Trophoblast cell (in vitro differentiated cells and primary cell): ENCODE data around the gene SULT1C4.

Experiments
- DNase-seq, 2 donors: peaks; one replicate each; pipeline ENCODE4 v3.0.0-alpha.2; 2016
- H2AFZ ChIP-seq: 2 replicates; pipeline ENCODE4 v1.6.1; 2013; ENCODE audit warnings: low read length, moderate library complexity, mild to moderate bottlenecking; ENCODE audit not compliant: insufficient read depth, poor library complexity
- H2AK5ac ChIP-seq: 2 replicates; pipeline ENCODE4 v1.6.1; 2013; ENCODE audit warnings: mild to moderate bottlenecking, low read length
- H2BK120ac ChIP-seq: 2 replicates; pipeline ENCODE4 v1.6.1; 2013; ENCODE audit warnings: low read length, mild to moderate bottlenecking, moderate library complexity; ENCODE audit not compliant: insufficient read depth, poor library complexity
- H2BK12ac ChIP-seq: 2 replicates; pipeline ENCODE4 v1.6.1; 2013; ENCODE audit warnings: mild to moderate bottlenecking, low read length, moderate library complexity
- H2BK5ac ChIP-seq: 2 replicates; pipeline ENCODE4 v1.6.1; 2013; ENCODE audit warnings: low read length, low read depth, moderate library complexity, mild to moderate bottlenecking; ENCODE audit not compliant: poor library complexity
- H3K14ac ChIP-seq: 2 replicates; pipeline ENCODE4 v1.6.1; 2013; ENCODE audit warnings: mild to moderate bottlenecking, low read length
- H3K18ac ChIP-seq: 2 replicates; pipeline ENCODE4 v1.6.1; 2013; ENCODE audit warnings: mild to moderate bottlenecking, low read length
- H3K23ac ChIP-seq: 2 replicates; pipeline ENCODE4 v1.6.1; 2013; ENCODE audit warnings: low read length
- H3K27ac ChIP-seq: 2 replicates; pipeline ENCODE4 v1.5.1; 2013; ENCODE audit warnings: low read depth, mild to moderate bottlenecking, inconsistent platforms, low read length, moderate library complexity
- H3K27me3 ChIP-seq: 2 replicates; pipeline ENCODE4 v1.6.1; 2013; ENCODE audit warnings: inconsistent platforms, mild to moderate bottlenecking, low read length, moderate library complexity; ENCODE audit not compliant: insufficient read depth
- H3K36me3 ChIP-seq, 2 experiments: 1 replicate in 1 of 2; 2 replicates in 1 of 2; pipeline ENCODE4 v1.6.1; 2013; ENCODE audit warnings: low read length in 2 of 2, mild to moderate bottlenecking in 2 of 2, moderate library complexity in 1 of 2; ENCODE audit not compliant: insufficient read depth in 2 of 2, control insufficient read depth in 1 of 2
- H3K4ac ChIP-seq: 2 replicates; pipeline ENCODE4 v1.6.1; 2013; ENCODE audit warnings: low read depth, mild to moderate bottlenecking, low read length, moderate library complexity
- H3K4me1 ChIP-seq, 2 experiments: 1 replicate in 1 of 2; 2 replicates in 1 of 2; pipeline ENCODE4 v1.6.1; 2013; ENCODE audit warnings: low read length in 2 of 2, mild to moderate bottlenecking in 2 of 2, moderate library complexity in 1 of 2; ENCODE audit not compliant: insufficient read depth in 2 of 2, control insufficient read depth in 1 of 2
- H3K4me2 ChIP-seq: 2 replicates; pipeline ENCODE4 v1.6.1; 2013; ENCODE audit warnings: inconsistent platforms, mild to moderate bottlenecking, low read length, moderate library complexity
- H3K4me3 ChIP-seq: 2 replicates; pipeline ENCODE4 v1.5.1; 2013; ENCODE audit warnings: mild to moderate bottlenecking, low read depth, low read length, inconsistent platforms
- H3K79me1 ChIP-seq: one replicate; pipeline ENCODE4 v1.6.1; 2013; ENCODE audit warnings: low read length
- H3K79me2 ChIP-seq: 2 replicates; pipeline ENCODE4 v1.6.1; 2013; ENCODE audit warnings: low read length, mild to moderate bottlenecking; ENCODE audit not compliant: control insufficient read depth, insufficient read depth, poor library complexity
- H3K9ac ChIP-seq: 2 replicates; pipeline ENCODE4 v1.6.1; 2013; ENCODE audit warnings: mild to moderate bottlenecking, low read length
- H3K9me3 ChIP-seq: 2 replicates; pipeline ENCODE4 v1.6.1; 2013; ENCODE audit warnings: low read depth, mild to moderate bottlenecking, control low read depth, inconsistent platforms, low read length; ENCODE audit not compliant: insufficient read depth
- H4K12ac ChIP-seq: 2 replicates; pipeline ENCODE4 v1.6.1; 2013; ENCODE audit warnings: low read depth, mild to moderate bottlenecking, low read length, moderate library complexity
- H4K8ac ChIP-seq: 2 replicates; pipeline ENCODE4 v1.6.1; 2013; ENCODE audit warnings: low read depth, mild to moderate bottlenecking, low read length, moderate library complexity
- H4K91ac ChIP-seq: one replicate; pipeline ENCODE4 v1.6.1; 2013; ENCODE audit warnings: low read depth, mild to moderate bottlenecking, low read length, moderate library complexity
- WGBS: extraction: QIAGEN DNeasy Blood & Tissue Kit; methylation state at CpG from one replicate; pipeline ENCODE4 v1.1.7; 2013; ENCODE audit warnings: missing lambda C conversion rate; ENCODE audit not compliant: insufficient read length, insufficient coverage; ENCODE audit errors: extremely low coverage; 5-methylcytosine and 5-hydroxymethylcytosine counted together

Gene SULT1C4

DNA sequence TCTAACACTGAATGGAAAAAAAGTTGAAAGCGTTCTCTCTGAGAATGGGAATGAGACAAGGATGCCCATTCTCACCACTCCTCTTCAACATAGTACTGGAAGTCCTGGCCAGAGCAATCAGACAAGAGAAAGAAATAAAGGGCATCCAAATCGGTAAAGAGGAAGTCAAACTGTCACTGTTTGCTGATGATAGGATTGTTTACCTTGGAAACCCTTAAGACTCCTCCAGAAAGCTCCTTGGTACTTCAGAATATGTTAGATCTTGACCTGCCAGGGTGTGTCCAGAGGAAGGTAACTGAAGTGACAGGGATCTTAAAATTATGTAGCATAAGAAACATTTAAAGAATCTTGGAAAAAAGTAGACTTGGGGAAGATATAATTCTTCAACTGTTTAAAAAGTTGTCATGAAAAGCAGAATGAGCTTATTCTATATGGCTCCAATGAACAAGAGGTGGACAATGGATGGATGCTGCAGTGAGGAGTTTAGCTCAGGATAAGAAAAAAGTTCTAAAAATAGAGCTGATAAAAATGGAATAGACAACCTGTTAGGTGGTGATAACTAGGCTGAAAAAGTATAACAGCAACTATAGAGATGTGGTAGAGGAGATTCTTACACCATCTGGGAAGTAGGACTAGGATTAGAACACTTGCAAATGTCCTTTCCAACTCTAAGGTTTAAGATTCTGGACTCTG, 16.8 kb upstream of the SULT1C4 start:
- Histone ChIP-seq H3K79me1 (no peaks in the 10 kb centered on the region), H4K12ac (no peak overlapping the region), H2AFZ (no peak overlapping the region), H3K14ac (no peak overlapping the region), H3K4me1 (peaks cover 0 to 3% of the 10 kb centered on the region in 2 experiments), H2BK5ac (no peak overlapping the region), H2BK12ac (no peak overlapping the region), H3K27ac (no peak overlapping the region), H3K23ac (no peak overlapping the region), H2AK5ac (no peak overlapping the region), H4K8ac (no peak overlapping the region), H3K36me3 (no peaks in the 10 kb centered on the region), H3K27me3 (no peaks in the 10 kb centered on the region), H3K79me2 (no peaks in the 10 kb centered on the region), H3K4me2 (no peak overlapping the region), H3K9me3 (no peaks in the 10 kb centered on the region), H3K9ac (no peak overlapping the region), H4K91ac (no peak overlapping the region), H2BK120ac (no peak overlapping the region), H3K4me3 (no peak overlapping the region), H3K4ac (no peak overlapping the region), H3K18ac (no peak overlapping the region)
- no peak for DNase-seq
- no CpG with 5 or more reads among the region's 2 CpGs for WGBS

DNA sequence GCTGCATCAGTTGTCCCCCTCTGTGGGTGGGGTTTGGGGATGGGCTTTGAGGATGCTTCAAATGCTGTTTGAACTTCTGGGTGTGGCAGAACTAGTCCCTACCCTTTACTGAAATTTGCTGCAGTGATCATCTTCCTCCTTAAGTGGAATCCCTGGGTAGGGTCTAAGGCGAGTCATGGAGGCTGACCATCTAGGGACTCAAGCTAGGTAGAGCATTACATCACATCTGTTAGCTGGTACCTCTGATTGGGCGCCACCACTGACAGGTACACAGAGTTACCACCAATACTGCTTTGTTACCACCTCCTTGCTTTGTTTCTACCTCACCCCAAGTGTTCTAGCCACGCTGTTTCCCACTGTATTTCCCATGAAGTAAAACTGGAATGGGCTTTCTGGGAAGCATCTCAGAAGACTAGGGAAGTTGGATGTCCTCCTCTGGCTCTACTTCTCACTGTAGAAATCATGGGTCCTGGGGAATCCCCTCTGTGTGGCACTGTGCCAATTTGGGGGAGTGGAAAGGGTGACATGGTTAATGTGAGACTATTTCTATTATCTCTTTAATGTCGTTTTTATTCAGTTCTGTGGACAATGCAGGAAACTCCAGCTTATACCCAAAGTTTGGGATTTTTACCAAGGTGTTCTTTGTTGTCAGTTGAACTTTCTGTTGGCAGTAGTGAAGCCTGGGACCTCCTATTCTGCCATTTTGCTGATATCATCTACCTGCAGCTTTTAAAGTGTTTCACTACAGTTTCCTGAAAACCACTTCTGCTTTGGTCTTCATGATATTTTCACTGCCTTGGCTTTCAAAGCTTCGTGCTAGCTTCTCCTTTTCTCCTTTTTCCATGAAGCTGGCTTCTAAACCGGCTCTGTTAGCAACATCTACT, 14.5 kb upstream of the SULT1C4 start:
- H2BK12ac ChIP-seq: no peak overlapping the region
- H3K27ac ChIP-seq: no peak overlapping the region
- H3K27me3 ChIP-seq: no peaks in the 10 kb centered on the region
- no peak overlapping the region for H3K4me2 ChIP-seq
- no peak overlapping the region for H2BK120ac ChIP-seq
- H4K8ac ChIP-seq: no peak overlapping the region
- H2AFZ ChIP-seq: no peak overlapping the region
- no peak overlapping the region for H4K91ac ChIP-seq
- peaks cover 0 to 3% of the 10 kb centered on the region in 2 experiments for H3K4me1 ChIP-seq
- H3K4ac ChIP-seq: no peak overlapping the region
- H3K9me3 ChIP-seq: no peaks in the 10 kb centered on the region
- no peak overlapping the region for H4K12ac ChIP-seq
- no peak overlapping the region for H3K18ac ChIP-seq
- no peak overlapping the region for H3K9ac ChIP-seq
- H2AK5ac ChIP-seq: no peak overlapping the region
- no peaks in the 10 kb centered on the region for H3K36me3 ChIP-seq
- H3K79me1 ChIP-seq: no peaks in the 10 kb centered on the region
- no peaks in the 10 kb centered on the region for H3K79me2 ChIP-seq
- no peak overlapping the region for H3K23ac ChIP-seq
- WGBS: no CpG with 5 or more reads among the region's 6 CpGs
- no peak overlapping the region for H3K14ac ChIP-seq
- DNase-seq: no peak
- H3K4me3 ChIP-seq: no peak overlapping the region
- H2BK5ac ChIP-seq: no peak overlapping the region

GRCh38 chr2:108363908-108364225, 13.9 kb upstream of the SULT1C4 start:
- peaks cover 0 to 3% of the 10 kb centered on the region in 2 experiments for H3K4me1 ChIP-seq
- H3K4ac ChIP-seq: no peak overlapping the region
- no peak overlapping the region for H3K4me3 ChIP-seq
- H3K14ac ChIP-seq: no peak overlapping the region
- no peak overlapping the region for H4K12ac ChIP-seq
- no peak overlapping the region for H2AFZ ChIP-seq
- H4K8ac ChIP-seq: no peak overlapping the region
- H2BK120ac ChIP-seq: no peak overlapping the region
- H3K27me3 ChIP-seq: no peaks in the 10 kb centered on the region
- H3K9ac ChIP-seq: no peak overlapping the region
- H3K79me1 ChIP-seq: no peaks in the 10 kb centered on the region
- H2AK5ac ChIP-seq: no peak overlapping the region
- no peak overlapping the region for H3K4me2 ChIP-seq
- no peaks in the 10 kb centered on the region for H3K79me2 ChIP-seq
- H3K18ac ChIP-seq: no peak overlapping the region
- H3K9me3 ChIP-seq: no peaks in the 10 kb centered on the region
- DNase-seq: no peak
- H2BK12ac ChIP-seq: no peak overlapping the region
- no peak overlapping the region for H3K27ac ChIP-seq
- H4K91ac ChIP-seq: no peak overlapping the region
- no peaks in the 10 kb centered on the region for H3K36me3 ChIP-seq
- H2BK5ac ChIP-seq: no peak overlapping the region
- no peak overlapping the region for H3K23ac ChIP-seq
- no CpG with 5 or more reads among the region's 1 CpG for WGBS

DNA sequence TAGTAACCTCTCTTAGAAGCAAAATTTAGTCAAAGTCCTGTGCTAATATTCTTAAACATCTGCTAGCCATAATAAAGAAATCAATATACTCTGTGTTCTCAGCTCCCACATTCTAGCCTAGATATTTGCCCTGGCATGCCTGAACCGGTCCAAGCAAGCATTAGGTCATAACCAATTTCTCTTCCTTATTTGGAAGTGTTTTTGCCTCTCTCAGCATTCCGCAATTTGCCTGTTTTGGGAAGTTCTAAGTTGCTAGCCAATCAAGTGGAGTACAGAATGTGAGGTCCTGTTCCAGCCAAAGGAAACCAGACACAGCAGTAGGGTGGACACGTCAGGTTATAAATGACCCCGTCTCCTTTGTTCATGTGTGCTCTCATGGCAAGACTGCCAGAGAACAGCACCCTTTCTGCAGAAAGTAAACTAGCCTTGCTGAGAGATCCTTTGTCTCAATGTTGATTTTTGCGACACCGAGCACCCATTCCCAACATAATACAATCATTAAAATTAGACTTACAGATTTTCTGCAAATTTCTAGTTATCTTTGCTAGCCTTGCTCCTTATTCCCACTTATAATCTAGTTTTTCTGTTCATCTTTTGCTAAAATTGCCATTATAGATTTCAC, 13.0 kb upstream of the SULT1C4 start:
- Histone ChIP-seq H4K91ac (no peak overlapping the region), H3K9me3 (no peaks in the 10 kb centered on the region), H3K4ac (no peak overlapping the region), H2AK5ac (no peak overlapping the region), H2BK120ac (no peak overlapping the region), H3K23ac (no peak overlapping the region), H3K14ac (no peak overlapping the region), H3K79me2 (no peaks in the 10 kb centered on the region), H3K4me2 (no peak overlapping the region), H3K79me1 (no peaks in the 10 kb centered on the region), H3K27me3 (no peaks in the 10 kb centered on the region), H3K9ac (no peak overlapping the region), H2AFZ (no peak overlapping the region), H4K12ac (no peak overlapping the region), H3K4me3 (no peak overlapping the region), H3K27ac (no peak overlapping the region), H3K4me1 (peaks cover 0 to 3% of the 10 kb centered on the region in 2 experiments), H2BK5ac (no peak overlapping the region), H3K18ac (no peak overlapping the region), H4K8ac (no peak overlapping the region), H3K36me3 (no peaks in the 10 kb centered on the region), H2BK12ac (no peak overlapping the region)
- no CpG with 5 or more reads among the region's 6 CpGs for whole genome bisulfite sequencing
- no peak for DNase-seq
